HFF-Myc (cell line): ENCODE data around the gene SHMT2.

Experiments used
- DNase-seq: peaks from one replicate; pipeline ENCODE4 v3.0.0-alpha.2; 2011; ENCODE audit warnings: low read depth; ENCODE audit errors: extremely low read depth
- H3K4me3 ChIP-seq: replicated peaks from 2 replicates; pipeline ENCODE4 v1.5.1; 2011; ENCODE audit warnings: low read depth, mild to moderate bottlenecking, control low read depth, low read length
- CTCF ChIP-seq: IDR thresholded peaks from 2 replicates; pipeline ENCODE4 v1.5.1; 2012; ENCODE audit warnings: mild to moderate bottlenecking, low read depth, low read length, control low read depth; ENCODE audit errors: missing control alignments

Gene SHMT2

GRCh38 chr12:57207731-57208630 lies 21.5 kb upstream of the SHMT2 start:
- no peak overlapping the region for H3K4me3 ChIP-seq
- DNase-seq: no peak
- no peak for TF ChIP-seq CTCF

GRCh38 chr12:57208631-57209282 lies 20.8 kb upstream of the SHMT2 start:
- H3K4me3 ChIP-seq: no peak overlapping the region
- TF ChIP-seq CTCF: no peak
- no peak for DNase-seq

- no peak overlapping the region for H3K4me3 ChIP-seq
- no peak for DNase-seq
- TF ChIP-seq CTCF: no peak
Observed at GRCh38 chr12:57209916-57210315, 19.6 kb upstream of the SHMT2 start.

GRCh38 chr12:57210461-57210860 lies 19.1 kb upstream of the SHMT2 start:
- no peak overlapping the region for H3K4me3 ChIP-seq
- DNase-seq: no peak
- TF ChIP-seq CTCF: no peak

GRCh38 chr12:57210926-57211692 lies 18.4 kb upstream of the SHMT2 start:
- no peak overlapping the region for H3K4me3 ChIP-seq
- DNase-seq: no peak
- no peak for TF ChIP-seq CTCF

GRCh38 chr12:57211791-57212700 lies 17.5 kb upstream of the SHMT2 start:
- H3K4me3 ChIP-seq: no peak overlapping the region
- TF ChIP-seq CTCF: no peak
- no peak for DNase-seq
